ENCODE data around the gene CTBS. TPM values are rescaled to one million over a fixed set of nuclear protein-coding genes. Genes with fewer than 3 reads are reported as not detected.

Gene CTBS
- polyA plus RNA-seq, 1 donor from 2014 or later: 0.95 TPM

DNA sequence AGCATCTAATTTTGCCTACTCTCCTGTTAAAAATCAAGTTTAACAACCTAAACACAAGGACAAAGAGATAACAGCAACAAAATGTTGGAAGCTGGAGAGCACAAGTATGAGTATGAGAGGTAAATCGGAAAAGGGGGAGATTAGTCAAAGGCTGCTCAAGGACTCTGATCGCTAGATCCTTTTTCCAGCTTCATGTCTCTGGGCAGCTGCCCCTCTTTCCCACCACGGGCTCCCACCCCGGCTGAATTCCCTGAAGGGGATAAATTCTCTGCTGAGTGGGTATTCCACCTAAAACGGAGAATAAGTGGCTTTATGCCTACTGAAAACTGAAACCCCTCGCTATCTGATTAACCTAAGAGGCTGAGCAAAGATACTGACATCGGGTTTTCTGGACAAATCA is 696 bp upstream of the CTBS start:
- H3K27me3 ChIP-seq (ENCODE audit: insufficient read depth, low read depth, low read length): no peaks in the 10 kb centered on the region
- peak overlapping the region; percentile 35 for H3K4me2 ChIP-seq (ENCODE audit: low read length)
- H3K9me3 ChIP-seq (ENCODE audit: low read length): no peaks in the 10 kb centered on the region
- no peaks in the 10 kb centered on the region for H3K79me2 ChIP-seq (replicated peaks; ENCODE audit: insufficient read depth, low read length)
- H3K27ac ChIP-seq (ENCODE audit: low read length): no peak overlapping the region
- H4K20me1 ChIP-seq (ENCODE audit: insufficient read depth): no peaks in the 10 kb centered on the region
- no peak for TF ChIP-seq POLR2AphosphoS5 (IDR thresholded peaks at IDR 0.05)
- no peak for TF ChIP-seq EP300 (conservative IDR thresholded peaks at IDR 0.05; ENCODE audit: poor library complexity, severe bottlenecking)
- no peak for TF ChIP-seq RAD21 (conservative IDR thresholded peaks at IDR 0.05)
- TF ChIP-seq SMC3 (conservative IDR thresholded peaks at IDR 0.05; ENCODE audit: poor library complexity): no peak
- TF ChIP-seq MXI1 (conservative IDR thresholded peaks at IDR 0.05; ENCODE audit: poor library complexity, severe bottlenecking): no peak
- no peak for TF ChIP-seq EZH2 (IDR thresholded peaks at IDR 0.05; ENCODE audit: borderline replicate concordance, insufficient read depth, low read length, poor library complexity, severe bottlenecking)
- TF ChIP-seq, protein P1, sequence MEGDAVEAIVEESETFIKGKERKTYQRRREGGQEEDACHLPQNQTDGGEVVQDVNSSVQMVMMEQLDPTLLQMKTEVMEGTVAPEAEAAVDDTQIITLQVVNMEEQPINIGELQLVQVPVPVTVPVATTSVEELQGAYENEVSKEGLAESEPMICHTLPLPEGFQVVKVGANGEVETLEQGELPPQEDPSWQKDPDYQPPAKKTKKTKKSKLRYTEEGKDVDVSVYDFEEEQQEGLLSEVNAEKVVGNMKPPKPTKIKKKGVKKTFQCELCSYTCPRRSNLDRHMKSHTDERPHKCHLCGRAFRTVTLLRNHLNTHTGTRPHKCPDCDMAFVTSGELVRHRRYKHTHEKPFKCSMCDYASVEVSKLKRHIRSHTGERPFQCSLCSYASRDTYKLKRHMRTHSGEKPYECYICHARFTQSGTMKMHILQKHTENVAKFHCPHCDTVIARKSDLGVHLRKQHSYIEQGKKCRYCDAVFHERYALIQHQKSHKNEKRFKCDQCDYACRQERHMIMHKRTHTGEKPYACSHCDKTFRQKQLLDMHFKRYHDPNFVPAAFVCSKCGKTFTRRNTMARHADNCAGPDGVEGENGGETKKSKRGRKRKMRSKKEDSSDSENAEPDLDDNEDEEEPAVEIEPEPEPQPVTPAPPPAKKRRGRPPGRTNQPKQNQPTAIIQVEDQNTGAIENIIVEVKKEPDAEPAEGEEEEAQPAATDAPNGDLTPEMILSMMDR (IDR thresholded peaks at IDR 0.05; ENCODE audit: poor library complexity, severe bottlenecking): no peak
- no peak for TF ChIP-seq TAF1 (IDR thresholded peaks at IDR 0.05; ENCODE audit: low read depth)
- TF ChIP-seq, protein P2, sequence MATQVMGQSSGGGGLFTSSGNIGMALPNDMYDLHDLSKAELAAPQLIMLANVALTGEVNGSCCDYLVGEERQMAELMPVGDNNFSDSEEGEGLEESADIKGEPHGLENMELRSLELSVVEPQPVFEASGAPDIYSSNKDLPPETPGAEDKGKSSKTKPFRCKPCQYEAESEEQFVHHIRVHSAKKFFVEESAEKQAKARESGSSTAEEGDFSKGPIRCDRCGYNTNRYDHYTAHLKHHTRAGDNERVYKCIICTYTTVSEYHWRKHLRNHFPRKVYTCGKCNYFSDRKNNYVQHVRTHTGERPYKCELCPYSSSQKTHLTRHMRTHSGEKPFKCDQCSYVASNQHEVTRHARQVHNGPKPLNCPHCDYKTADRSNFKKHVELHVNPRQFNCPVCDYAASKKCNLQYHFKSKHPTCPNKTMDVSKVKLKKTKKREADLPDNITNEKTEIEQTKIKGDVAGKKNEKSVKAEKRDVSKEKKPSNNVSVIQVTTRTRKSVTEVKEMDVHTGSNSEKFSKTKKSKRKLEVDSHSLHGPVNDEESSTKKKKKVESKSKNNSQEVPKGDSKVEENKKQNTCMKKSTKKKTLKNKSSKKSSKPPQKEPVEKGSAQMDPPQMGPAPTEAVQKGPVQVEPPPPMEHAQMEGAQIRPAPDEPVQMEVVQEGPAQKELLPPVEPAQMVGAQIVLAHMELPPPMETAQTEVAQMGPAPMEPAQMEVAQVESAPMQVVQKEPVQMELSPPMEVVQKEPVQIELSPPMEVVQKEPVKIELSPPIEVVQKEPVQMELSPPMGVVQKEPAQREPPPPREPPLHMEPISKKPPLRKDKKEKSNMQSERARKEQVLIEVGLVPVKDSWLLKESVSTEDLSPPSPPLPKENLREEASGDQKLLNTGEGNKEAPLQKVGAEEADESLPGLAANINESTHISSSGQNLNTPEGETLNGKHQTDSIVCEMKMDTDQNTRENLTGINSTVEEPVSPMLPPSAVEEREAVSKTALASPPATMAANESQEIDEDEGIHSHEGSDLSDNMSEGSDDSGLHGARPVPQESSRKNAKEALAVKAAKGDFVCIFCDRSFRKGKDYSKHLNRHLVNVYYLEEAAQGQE (IDR thresholded peaks at IDR 0.05; ENCODE audit: borderline replicate concordance): no peak
- H2AFZ ChIP-seq (ENCODE audit: low read depth, low read length): no peak overlapping the region
- H3K36me3 ChIP-seq (ENCODE audit: insufficient read depth, low read length): no peaks in the 10 kb centered on the region
- H3K4me3 ChIP-seq (ENCODE audit: low read length): peak overlapping the region; percentile 81
- H3F3A ChIP-seq (ENCODE audit: insufficient read depth, low read length, poor library complexity, severe bottlenecking): no peaks in the 10 kb centered on the region
- H3K9ac ChIP-seq (ENCODE audit: low read length): no peak overlapping the region
- H3K9me2 ChIP-seq (ENCODE audit: insufficient read depth, low read length): no peaks in the 10 kb centered on the region

DNA sequence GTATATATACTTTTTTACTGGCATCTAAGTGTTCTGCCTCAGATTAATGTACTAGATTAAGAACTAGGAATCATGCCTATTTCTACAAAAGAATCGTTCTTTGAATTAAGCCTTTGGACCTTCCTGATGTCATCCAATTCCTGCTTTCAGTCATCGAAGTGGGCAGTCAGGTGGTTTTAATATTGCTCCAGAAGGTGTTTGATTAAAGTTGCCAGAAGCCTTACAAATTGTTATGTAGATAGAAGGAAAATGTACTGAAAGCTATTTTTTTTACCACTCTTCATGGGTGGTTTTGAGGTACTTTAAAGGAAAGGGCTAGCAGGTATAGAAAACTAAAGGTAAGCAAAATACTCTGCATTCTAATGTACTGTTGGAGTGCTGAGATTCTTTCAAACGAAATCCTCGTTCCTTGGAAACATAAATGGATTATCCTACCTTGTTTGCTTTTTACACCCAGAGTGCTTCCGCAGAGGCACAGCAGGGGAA is 716 bp downstream of the CTBS start:
- no peaks in the 10 kb centered on the region for H3K79me2 ChIP-seq (replicated peaks; ENCODE audit: insufficient read depth, low read length)
- H3K36me3 ChIP-seq (ENCODE audit: insufficient read depth, low read length): no peaks in the 10 kb centered on the region
- H3K9ac ChIP-seq (ENCODE audit: low read length): peak overlapping the region; percentile 59
- H3K27ac ChIP-seq (ENCODE audit: low read length): no peak overlapping the region
- no peaks in the 10 kb centered on the region for H3K27me3 ChIP-seq (ENCODE audit: insufficient read depth, low read depth, low read length)
- no peaks in the 10 kb centered on the region for H3K9me2 ChIP-seq (ENCODE audit: insufficient read depth, low read length)
- peak overlapping the region; percentile 62 for H2AFZ ChIP-seq (ENCODE audit: low read depth, low read length)
- no peaks in the 10 kb centered on the region for H3F3A ChIP-seq (ENCODE audit: insufficient read depth, low read length, poor library complexity, severe bottlenecking)
- H3K4me3 ChIP-seq (ENCODE audit: low read length): peak overlapping the region; percentile 81
- TF ChIP-seq SMC3 (conservative IDR thresholded peaks at IDR 0.05; ENCODE audit: poor library complexity) (no peak), EP300 (conservative IDR thresholded peaks at IDR 0.05; ENCODE audit: poor library complexity, severe bottlenecking) (no peak), RAD21 (conservative IDR thresholded peaks at IDR 0.05) (no peak), EZH2 (IDR thresholded peaks at IDR 0.05; ENCODE audit: borderline replicate concordance, insufficient read depth, low read length, poor library complexity, severe bottlenecking) (no peak)
- peak overlapping the region; percentile 57 for H3K4me2 ChIP-seq (ENCODE audit: low read length)
- no peaks in the 10 kb centered on the region for H4K20me1 ChIP-seq (ENCODE audit: insufficient read depth)
- H3K9me3 ChIP-seq (ENCODE audit: low read length): no peaks in the 10 kb centered on the region
